NCI-H748 (cell line): ENCODE results near the gene FAM227B.
"Not testable (repeated sequence)": the region's sequence is repeated elsewhere in the genome, so short reads cannot be mapped to it uniquely, and the experiment has no call there.

ENCODE experiments used
- DNase-seq: peaks from one replicate; lab custom pipeline; 2025; ENCODE audit not compliant: unreplicated experiment; lab: John Stamatoyannopoulos, UW

FAM227B gene

GRCh38 chr15:49441356-49441755, 179.3 kb downstream of the FAM227B start:
- DNase-seq, result no peak

DNA sequence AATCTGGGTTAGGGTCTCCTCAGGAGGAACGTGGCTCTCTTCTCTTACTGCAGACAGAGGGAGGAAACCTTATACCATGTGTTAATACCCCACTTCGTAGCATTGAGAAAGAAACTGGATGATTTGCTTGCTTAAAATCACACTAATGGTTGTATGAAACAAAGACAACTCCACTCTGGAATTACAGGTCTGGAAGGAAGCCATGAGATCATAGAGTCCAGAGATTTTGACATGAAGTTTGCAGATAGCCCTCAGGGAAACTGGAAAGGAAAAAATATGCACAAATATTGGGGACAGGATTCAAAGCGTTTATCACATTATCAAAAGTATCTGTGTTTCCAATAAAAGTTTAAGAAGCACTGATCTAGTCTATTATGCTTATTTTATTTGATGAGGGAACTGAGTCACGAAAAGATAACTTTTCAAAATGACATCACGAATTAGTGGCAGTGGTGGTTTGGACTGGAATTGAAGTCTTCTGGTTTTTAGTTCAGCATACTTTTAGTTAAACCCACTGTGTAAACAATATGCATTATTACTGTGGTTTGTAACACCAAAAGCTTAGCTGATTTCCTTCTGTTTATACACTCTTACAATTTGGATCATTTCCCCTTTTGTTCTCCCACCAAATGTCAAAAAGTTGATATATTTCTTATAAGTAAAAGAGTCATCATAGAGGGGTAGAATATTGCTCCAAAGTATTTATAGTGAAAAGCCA, 180.8 kb downstream of the FAM227B start:
- DNase-seq, result no peak

GRCh38 chr15:49438962-49439631, 181.5 kb downstream of the FAM227B start:
- no peak for DNase-seq

GRCh38 chr15:49436751-49437150, 183.9 kb downstream of the FAM227B start:
- DNase-seq, result no peak

DNA sequence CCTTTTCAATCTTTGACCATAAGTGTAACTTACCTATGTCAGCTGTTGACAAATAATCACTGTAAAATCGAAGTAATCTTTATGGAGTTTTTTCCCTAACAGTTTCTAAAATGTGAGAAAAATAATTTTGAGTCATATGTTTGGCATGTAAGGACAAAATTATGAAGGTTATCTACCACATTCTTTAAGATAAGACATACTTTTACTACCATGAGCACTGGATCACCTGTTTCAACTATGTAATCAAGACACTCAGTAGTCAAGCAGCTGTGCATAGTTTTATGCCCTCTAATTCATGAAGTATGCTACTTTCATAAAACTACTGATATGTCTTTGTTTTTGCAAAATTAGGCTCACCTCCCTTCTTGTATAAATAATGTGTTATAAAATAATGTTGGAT, 185.4 kb downstream of the FAM227B start:
- no peak for DNase-seq

- DNase-seq, result no peak
These were observed 190.6 kb downstream of the FAM227B start for GRCh38 chr15:49430046-49430445.

DNA sequence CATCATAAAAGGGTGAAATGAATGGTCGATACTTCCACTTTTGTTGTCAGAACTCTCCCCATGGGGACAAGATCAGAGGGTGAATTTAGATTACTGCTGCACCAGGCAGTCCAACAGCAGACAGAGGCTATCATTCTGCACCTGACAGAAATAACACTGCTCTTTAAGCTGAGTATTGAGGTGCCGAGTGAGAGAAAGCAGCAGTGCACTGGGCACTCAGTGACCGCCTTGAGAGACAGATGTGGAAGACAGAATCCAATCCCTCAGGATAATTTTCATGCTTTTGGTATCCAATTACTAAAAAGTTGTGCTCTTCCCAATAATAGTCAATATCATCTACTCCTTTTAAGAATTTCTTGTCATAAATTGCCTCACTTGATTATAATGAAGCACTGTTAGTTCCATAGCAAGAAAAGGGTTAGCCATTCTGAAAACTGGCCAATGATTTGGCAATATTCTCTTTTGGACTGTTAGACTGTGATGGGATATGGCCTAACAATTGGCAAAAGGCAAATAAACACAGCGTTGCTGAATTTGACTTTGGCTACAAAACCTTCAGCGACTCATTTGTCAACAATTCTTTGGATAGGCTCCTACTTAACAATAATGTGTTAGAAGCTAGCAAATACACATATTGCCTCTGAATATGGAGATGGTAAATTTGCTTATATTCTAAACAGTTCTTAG, 192.1 kb downstream of the FAM227B start:
- no peak for DNase-seq

GRCh38 chr15:49427372-49427771, 193.2 kb downstream of the FAM227B start:
- DNase-seq, result no peak

DNA sequence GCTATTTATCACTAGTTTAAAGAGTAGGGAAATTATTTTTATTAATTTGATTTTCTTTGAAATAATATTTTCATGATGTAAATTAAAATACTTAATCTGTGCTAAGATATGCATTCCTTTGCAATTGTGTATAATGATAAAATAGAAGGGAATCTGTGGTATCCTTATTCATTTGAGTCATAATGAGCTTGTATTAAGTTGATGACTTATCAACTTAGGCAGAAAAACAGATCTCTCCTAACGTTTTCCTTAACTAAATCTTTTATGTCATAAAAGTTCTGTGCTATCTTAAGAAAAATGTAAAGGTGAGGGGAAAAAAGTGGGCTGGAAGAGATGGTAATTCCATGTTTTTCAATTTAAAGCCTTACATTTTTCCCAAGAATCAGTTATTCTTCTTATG, 195.7 kb downstream of the FAM227B start:
- DNase-seq, result no peak

DNA sequence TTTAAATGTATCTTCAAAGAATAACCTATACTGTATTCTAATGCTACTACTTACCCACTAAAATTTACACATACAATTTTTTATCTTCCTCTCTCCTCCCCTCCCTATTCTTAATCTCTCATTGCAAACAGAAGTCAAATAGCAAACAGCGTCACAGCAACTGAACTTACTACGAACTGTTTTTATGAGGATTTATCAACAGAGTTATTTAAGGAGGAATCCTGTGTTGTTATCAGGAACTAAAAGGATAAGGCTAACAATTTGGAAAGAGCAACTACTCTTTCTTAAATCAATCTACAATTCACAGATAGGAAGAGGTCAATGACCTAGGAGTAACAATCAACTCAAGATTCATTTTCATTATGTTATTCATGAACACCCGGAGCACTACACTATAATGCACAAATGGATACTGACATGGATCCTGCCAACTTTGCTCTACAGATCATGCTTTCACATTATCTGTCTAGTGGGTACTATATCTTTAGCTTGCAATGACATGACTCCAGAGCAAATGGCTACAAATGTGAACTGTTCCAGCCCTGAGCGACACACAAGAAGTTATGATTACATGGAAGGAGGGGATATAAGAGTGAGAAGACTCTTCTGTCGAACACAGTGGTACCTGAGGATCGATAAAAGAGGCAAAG, 196.6 kb downstream of the FAM227B start:
- no peak for DNase-seq

DNA sequence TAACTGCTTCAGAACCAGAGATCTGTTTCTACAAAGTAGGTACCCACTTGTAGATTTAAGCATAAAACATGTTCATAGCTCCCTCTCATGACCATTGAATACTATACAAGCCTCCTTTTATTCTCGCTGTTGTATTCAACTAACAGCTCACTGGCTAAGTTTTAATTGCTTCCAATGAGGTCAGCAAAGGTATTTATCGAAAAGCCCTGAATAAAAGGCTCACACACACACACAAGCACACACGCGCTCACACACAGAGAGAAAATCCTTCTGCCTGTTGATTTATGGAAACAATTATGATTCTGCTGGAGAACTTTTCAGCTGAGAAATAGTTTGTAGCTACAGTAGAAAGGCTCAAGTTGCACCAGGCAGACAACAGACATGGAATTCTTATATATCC, 197.6 kb downstream of the FAM227B start, which contains the start of gene FGF7:
FGF7 (plus strand) TSS at position 222 of the 400 bp plus-strand sequence. CDS start 1,056 bp downstream, outside the sequence.
- DNase-seq, result no peak

DNA sequence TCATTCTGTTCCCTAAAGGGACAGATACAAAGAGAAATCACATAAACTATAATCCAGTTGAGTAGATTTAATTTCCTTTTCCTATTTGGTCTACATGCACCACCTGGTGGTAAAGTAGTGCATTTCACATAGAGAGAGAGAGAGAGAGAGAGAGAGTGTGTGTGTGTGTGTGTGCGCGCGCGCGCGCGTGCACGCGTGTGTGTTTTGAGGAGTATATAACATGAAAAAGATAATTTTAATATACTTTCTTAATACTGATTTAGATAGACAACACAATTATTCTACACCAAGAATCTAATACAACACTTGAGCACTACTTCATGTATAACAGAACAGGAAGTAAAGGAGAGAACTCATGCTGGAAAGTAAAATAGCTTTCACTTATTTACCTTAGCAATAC, 198.6 kb downstream of the FAM227B start:
- peak; percentile 46 for DNase-seq

DNA sequence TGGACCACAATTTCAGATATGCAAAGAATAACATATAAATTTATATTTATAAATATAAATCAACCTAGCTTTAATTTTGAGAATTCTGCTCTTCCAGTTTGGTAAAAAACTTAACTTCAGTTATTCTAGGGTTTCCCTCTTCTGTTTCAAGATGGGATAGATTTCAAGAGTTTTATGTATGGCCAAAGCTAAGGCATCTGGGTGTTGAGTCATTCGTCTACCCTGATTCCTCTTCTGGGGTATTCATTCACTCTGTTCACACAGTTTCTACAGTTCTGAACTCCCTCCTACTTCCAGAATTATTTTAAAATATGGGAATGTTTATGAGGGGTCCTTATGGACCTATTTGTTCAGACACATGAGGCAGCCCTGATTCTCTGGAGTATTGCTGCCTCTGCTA, 201.8 kb downstream of the FAM227B start:
- DNase-seq, result no peak

- no peak for DNase-seq
These were observed 205.0 kb downstream of the FAM227B start for GRCh38 chr15:49415638-49416037.

DNA sequence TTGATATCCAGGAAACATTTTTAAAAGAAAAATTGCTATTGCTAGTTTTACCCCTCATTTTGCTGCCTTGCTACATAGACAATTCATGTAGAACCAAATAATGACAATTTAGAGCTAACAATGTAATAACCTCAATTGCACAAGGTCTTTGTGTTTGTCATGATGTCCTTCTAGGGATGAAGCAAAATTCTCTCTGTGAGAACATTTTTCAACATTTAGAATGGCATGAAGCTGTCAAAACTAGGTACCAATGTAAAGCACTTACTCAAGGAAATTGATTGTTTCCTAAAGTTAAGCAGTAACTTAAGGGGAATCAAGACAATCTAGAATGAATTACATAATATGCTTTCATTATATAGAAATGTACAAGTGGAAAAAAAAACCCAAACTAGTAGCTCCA, 205.5 kb downstream of the FAM227B start:
- DNase-seq, result no peak

DNA sequence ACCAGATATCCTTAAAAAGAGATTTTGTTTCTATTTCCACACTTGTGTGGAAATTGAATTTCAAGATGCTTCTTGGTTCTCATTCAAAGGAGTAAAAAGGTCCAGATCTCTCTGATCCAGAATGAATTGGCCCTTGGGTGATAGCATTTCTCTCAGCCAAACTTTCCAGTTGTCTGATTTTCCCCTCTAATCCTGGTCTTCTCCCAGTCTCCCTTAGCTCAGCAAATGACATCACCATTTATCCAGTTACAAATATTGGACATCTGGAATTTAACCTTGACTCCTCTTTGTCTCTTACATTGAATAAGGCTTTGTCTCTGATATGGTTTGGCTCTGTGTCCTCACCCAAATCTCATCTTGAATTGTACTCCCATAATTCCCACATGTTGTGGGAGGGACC, 207.8 kb downstream of the FAM227B start:
- DNase-seq, result no peak

DNA sequence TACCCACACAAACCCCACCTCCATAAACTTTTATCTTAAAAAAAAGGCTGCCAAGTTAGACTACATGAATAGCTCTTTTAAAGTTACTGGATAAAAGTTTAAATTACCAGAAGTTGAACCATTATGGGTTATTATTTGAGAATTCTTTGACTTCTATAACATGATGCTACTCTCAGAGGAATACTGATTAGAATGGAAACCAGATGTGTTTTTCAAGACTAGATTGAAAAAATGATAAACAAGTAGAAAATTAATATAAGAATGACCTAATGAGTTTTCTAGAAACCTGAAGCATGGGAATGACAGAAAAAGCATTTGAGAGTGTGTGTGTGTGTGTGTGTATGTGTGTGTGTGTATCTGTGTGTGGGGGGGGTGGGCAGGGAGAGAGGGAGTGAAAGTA, 210.0 kb downstream of the FAM227B start:
- DNase-seq, result no peak

GRCh38 chr15:49406352-49407118, 214.1 kb downstream of the FAM227B start:
- no peak for DNase-seq

DNA sequence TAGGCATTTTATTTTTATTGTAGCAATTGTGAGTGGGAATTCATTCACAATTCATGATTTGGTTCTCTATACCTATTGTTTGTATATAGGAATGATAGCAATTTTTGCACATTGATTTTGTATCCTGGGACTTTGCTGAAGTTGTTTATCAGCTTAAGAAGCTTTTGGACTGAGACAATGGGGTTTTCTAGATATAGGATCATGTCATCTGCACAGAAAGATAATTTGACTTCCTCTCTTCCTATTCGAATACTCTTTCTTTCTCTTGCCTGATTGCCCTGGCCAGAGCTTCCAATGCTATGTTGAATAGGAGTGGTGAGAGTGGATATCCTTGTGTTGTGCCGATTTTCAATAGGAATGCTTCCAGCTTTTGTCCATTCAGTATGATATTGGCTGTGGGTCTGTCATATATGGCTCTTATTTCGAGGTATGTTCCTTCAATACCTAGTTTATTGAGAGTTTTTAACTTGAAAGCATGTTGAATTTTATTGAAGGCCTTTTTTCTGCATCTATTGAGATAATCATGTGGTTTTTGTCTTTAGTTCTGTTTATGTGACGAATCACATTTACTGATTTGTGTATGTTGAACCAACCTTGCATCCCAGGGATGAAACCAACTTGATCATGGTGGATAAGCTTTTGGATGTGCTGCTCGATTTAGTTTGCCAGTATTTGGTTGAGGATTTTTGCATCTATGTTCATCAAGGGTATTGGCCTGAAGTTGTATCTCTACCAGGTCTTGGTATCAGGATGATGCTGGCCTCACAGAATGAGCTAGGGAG, 217.9 kb downstream of the FAM227B start:
- DNase-seq, result not testable (repeated sequence)

DNA sequence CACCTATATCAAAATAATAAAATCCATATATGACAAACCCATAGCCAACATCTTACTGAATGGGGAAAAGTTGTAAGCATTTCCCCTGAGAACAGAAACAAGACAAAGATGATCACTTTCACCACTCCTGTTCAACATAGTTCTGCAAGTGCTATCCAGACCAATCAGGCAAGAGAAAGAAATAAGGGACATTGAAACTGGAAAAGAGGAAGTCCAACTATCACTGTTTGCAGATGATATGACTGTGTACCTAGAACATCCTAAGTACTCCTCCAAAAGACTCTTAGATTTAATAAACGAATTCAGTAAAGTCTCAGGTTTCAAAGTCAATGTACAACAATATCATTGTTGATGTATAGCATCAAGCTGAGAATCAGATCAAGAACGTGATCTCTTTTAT, 233.1 kb downstream of the FAM227B start:
- no peak for DNase-seq
